ENCODE results near the gene USF3.

The USF3 gene

DNA sequence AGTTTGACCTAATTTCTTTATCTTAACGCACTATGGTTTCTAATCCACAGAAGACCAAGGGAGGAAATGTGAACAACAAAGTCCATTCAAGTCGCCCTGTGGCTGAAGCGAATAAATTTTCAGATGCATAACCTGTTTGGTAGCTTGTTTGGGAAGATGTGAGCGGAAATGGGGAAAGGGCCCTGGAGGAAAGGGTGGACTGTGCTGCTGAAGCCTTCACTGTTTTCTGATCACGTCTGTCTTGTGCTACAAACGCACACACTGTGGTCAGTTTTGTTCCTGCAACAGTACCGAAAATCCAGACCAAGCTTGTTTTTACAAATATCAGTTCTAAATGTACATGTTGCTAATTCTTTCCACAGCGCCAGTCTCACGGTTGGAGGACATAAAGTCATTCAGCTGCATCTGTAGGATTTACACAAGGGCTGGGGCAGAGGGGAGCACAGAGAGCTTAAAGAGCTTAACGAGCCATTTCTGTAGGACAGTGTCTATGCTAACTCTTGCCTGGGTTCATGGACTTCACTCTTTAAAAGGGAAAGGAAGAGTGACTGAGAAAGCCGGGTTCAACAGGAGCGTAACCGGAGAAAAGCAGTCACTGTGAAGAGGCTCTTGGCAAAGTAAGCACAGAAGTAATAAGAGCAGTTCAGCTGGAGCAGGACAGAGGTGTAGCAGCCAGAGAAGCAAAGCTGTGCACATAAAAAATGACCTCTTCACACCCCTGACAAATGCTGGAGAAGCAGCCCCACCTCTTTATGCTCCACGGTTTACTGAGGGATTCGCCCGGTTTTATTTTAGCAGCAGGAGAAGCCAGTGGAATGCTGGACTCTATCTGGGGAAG lies 66.6 kb downstream of the USF3 start:
- POLR2A ChIA-PET, result no interaction called here
- TF ChIP-seq, protein P1, sequence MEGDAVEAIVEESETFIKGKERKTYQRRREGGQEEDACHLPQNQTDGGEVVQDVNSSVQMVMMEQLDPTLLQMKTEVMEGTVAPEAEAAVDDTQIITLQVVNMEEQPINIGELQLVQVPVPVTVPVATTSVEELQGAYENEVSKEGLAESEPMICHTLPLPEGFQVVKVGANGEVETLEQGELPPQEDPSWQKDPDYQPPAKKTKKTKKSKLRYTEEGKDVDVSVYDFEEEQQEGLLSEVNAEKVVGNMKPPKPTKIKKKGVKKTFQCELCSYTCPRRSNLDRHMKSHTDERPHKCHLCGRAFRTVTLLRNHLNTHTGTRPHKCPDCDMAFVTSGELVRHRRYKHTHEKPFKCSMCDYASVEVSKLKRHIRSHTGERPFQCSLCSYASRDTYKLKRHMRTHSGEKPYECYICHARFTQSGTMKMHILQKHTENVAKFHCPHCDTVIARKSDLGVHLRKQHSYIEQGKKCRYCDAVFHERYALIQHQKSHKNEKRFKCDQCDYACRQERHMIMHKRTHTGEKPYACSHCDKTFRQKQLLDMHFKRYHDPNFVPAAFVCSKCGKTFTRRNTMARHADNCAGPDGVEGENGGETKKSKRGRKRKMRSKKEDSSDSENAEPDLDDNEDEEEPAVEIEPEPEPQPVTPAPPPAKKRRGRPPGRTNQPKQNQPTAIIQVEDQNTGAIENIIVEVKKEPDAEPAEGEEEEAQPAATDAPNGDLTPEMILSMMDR (IDR thresholded peaks at IDR 0.05; ENCODE audit: insufficient read depth, low read length, missing control alignments), result no peak
- CTCF ChIA-PET, result interaction anchor here (1.2 to 8.7 kb wide), 7 partner anchors 10 to 595 kb away, joined by 3 to 74 read pairs (median 4); partner anchors contain the start of genes ATP6V1A and NAA50
- H3K4me3 ChIP-seq (ENCODE audit: low read depth, low read length), result no peak overlapping the region
- no peak for DNase-seq (ENCODE audit: low read depth, low spot score)

DNA sequence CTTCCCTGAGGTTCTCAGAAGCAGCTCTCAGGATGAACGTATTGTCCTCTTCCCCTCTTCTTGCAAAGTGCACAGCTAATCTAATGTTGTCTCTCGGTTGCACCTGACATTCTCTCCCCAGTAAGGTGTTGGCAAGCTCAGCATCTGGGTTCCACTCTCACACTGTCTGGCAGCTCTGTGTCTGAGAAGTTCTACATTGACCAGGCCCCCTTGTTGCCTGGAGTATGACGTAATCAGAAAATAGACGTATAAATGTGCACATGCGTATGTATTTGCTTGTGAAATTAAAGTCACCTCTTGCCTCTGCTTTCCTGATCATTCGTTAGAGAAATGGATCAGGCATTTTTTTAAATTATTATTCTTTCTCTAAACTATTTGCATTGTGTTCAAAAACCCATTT lies 67.7 kb downstream of the USF3 start:
- TF ChIP-seq, protein P1 (IDR thresholded peaks at IDR 0.05; ENCODE audit: insufficient read depth, low read length, missing control alignments), result no peak
- no peak for DNase-seq (ENCODE audit: low read depth, low spot score)
- CTCF ChIA-PET, result interaction anchor here (1.2 to 8.7 kb wide), 6 partner anchors 12 to 986 kb away, joined by 3 to 74 read pairs (median 11); no protein-coding TSS in a partner anchor
- POLR2A ChIA-PET, result no interaction called here
- H3K4me3 ChIP-seq (ENCODE audit: low read depth, low read length), result no peak overlapping the region

DNA sequence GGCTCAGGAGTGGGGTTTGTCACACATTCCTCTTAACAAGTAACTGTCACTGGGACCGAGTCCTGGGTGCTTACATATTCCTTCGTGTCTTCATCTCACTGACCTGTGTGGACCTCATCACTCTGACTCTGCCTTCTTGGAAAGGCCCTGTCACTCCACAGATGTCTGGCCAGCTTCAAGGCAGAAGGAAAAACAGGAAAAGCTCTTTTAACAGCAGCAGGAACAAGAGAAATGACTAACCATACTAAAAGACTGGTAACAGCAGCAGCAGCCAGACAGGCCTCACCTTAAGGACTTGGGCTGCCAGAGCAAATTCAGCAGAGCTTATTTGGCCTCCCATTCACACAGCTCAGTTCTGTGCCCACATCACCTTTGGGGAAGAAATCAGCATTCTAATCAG lies 68.1 kb downstream of the USF3 start:
- DNase-seq (ENCODE audit: low read depth, low spot score), result no peak
- no peak overlapping the region for H3K4me3 ChIP-seq (ENCODE audit: low read depth, low read length)
- ChIA-PET POLR2A (no interaction called here), CTCF (interaction anchor here (1.1 to 8.7 kb wide), 8 partner anchors 10 to 986 kb away, joined by 3 to 74 read pairs (median 10); no protein-coding TSS in a partner anchor)
- TF ChIP-seq, protein P1 (IDR thresholded peaks at IDR 0.05; ENCODE audit: insufficient read depth, low read length, missing control alignments), result no peak

DNA sequence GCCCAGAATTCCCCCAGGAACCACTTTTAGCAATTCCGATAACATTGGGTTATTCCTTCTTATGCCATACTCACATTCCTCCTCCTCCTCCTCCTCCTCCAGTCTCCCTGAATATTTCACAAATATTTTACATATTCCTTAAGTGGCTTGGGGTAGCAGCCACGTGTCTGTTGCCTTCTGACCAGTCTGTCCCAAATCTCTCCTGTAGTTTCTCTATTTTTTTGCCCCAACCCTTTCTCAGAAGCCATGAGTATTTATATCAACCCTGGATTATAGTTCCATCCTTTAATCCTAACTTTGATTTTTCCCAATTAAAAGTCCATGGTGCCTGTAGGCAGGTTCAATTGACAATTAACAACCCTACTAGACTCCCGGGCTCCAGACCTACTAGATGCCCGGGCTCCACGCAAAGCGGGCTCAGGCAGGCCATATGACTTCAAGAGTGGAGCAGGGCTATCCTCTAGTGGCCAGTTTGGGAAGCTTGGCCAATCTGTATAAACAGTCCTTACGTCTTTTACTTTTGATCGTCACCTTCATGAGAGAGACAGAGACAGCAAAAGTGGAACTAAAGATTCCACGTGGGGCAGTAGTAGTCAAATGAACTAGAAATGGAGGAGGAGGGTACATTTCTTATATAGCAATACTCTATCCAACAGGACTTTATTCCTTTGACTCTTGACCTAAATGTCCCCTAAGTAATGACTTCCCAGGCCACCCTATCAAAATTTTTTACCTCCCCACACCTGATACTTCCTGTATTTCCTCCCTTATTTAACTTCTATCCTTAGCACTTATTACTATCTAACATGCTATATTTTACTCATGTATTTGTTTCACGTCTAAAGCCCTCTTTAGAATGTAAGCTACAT lies 69.7 kb downstream of the USF3 start:
- ChIA-PET CTCF (interaction anchor here (1.1 to 8.7 kb wide), 11 partner anchors 9 to 592 kb away, joined by 3 to 74 read pairs (median 9); no protein-coding TSS in a partner anchor), POLR2A (no interaction called here)
- DNase-seq (ENCODE audit: low read depth, low spot score), result peak; percentile 3
- H3K4me3 ChIP-seq (ENCODE audit: low read depth, low read length), result no peak overlapping the region; the same call in 1 of the 2 replicates
- TF ChIP-seq, protein P1 (IDR thresholded peaks at IDR 0.05; ENCODE audit: insufficient read depth, low read length, missing control alignments), result peak; percentile 74

DNA sequence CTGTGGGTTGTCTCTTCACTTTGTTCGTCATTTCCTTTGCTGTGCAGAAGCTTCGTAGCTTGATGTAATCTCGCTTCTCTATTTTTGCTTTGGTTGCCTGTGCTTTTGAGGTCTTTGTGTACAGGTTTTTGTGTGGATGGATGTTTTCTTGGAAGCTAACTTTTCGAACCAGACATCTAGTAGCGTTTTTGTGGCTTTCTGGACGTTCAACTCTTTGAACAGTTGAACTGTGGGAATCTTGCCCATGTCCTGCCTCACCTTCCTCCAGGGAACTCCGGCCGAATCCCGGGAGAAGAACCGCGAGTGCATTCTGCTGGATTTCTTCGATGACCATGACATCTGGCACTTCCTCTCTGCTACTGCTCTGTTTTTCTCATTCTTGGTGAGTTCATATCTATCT lies 70.6 kb downstream of the USF3 start:
- POLR2A ChIA-PET, result no interaction called here
- H3K4me3 ChIP-seq (ENCODE audit: low read depth, low read length), result no peak overlapping the region
- TF ChIP-seq, protein P1 (IDR thresholded peaks at IDR 0.05; ENCODE audit: insufficient read depth, low read length, missing control alignments), result no peak
- CTCF ChIA-PET, result interaction anchor here (8.3 to 8.7 kb wide), 2 partner anchors 129 to 133 kb away, joined by 70 to 74 read pairs; no protein-coding TSS in a partner anchor
- DNase-seq (ENCODE audit: low read depth, low spot score), result no peak

Measured in AG04449 (cell line).